H9 (cell line): ENCODE data around the gene YBX1. TPM values are rescaled to one million over a fixed set of nuclear protein-coding genes. Genes with fewer than 3 reads are reported as not detected.

Experiments used
- DNase-seq: peaks from one replicate; pipeline ENCODE4 v3.0.0-alpha.2; 2017
- H2AFZ ChIP-seq: one replicate; pipeline ENCODE4 v1.6.1; 2013; ENCODE audit warnings: mild to moderate bottlenecking, low read length, control low read depth, moderate library complexity
- H2AK5ac ChIP-seq: 2 replicates; pipeline ENCODE4 v1.6.1; 2013; ENCODE audit warnings: low read length, control low read depth, mixed read lengths; ENCODE audit not compliant: insufficient read length
- H2BK120ac ChIP-seq: one replicate; pipeline ENCODE4 v1.6.1; 2013; ENCODE audit warnings: low read depth, mild to moderate bottlenecking, low read length, control low read depth, inconsistent platforms; ENCODE audit not compliant: poor library complexity, severe bottlenecking
- H2BK12ac ChIP-seq: 2 replicates; pipeline ENCODE4 v1.6.1; 2013; ENCODE audit warnings: low read length, control low read depth, mixed read lengths, low read depth; ENCODE audit not compliant: insufficient read length
- H2BK15ac ChIP-seq: 2 replicates; pipeline ENCODE4 v1.6.1; 2013; ENCODE audit warnings: low read depth, low read length, control low read depth
- H2BK20ac ChIP-seq: one replicate; pipeline ENCODE4 v1.6.1; 2013; ENCODE audit warnings: low read depth, mild to moderate bottlenecking, low read length, control low read depth, inconsistent platforms; ENCODE audit not compliant: poor library complexity, severe bottlenecking
- H2BK5ac ChIP-seq: 2 replicates; pipeline ENCODE4 v1.6.1; 2013; ENCODE audit warnings: low read length, control low read depth, mixed read lengths; ENCODE audit not compliant: insufficient read length
- H3K14ac ChIP-seq: 2 replicates; pipeline ENCODE4 v1.6.1; 2013; ENCODE audit warnings: low read length, control low read depth; ENCODE audit not compliant: insufficient read depth
- H3K18ac ChIP-seq: 2 replicates; pipeline ENCODE4 v1.6.1; 2013; ENCODE audit warnings: low read depth, mild to moderate bottlenecking, mixed read lengths, low read length, control low read depth; ENCODE audit not compliant: insufficient read length
- H3K23ac ChIP-seq: 2 replicates; pipeline ENCODE4 v1.6.1; 2013; ENCODE audit warnings: low read length, control low read depth, mixed read lengths, low read depth; ENCODE audit not compliant: insufficient read length
- H3K23me2 ChIP-seq: 2 replicates; pipeline ENCODE4 v1.6.1; 2013; ENCODE audit warnings: low read depth, mild to moderate bottlenecking, mixed read lengths, low read length, control low read depth; ENCODE audit not compliant: insufficient read length, poor library complexity, severe bottlenecking
- H3K27ac ChIP-seq: 2 replicates; pipeline ENCODE4 v1.5.1; 2013; ENCODE audit warnings: low read length, control low read depth, mixed read lengths, low read depth; ENCODE audit not compliant: insufficient read length
- H3K27me3 ChIP-seq: 2 replicates; pipeline ENCODE4 v1.6.1; 2013; ENCODE audit warnings: low read length, control low read depth, inconsistent platforms; ENCODE audit not compliant: insufficient read depth
- H3K4ac ChIP-seq: 2 replicates; pipeline ENCODE4 v1.6.1; 2013; ENCODE audit warnings: low read depth, mild to moderate bottlenecking, control low read depth, inconsistent platforms, low read length, moderate library complexity
- H3K4me1 ChIP-seq: 2 replicates; pipeline ENCODE4 v1.6.1; 2013; ENCODE audit warnings: low read length, control low read depth, inconsistent platforms; ENCODE audit not compliant: insufficient read depth
- H3K4me2 ChIP-seq: 2 replicates; pipeline ENCODE4 v1.6.1; 2013; ENCODE audit warnings: low read length, control low read depth, mixed read lengths; ENCODE audit not compliant: insufficient read length, insufficient read depth
- H3K56ac ChIP-seq: 2 replicates; pipeline ENCODE4 v1.6.1; 2013; ENCODE audit warnings: low read depth, mild to moderate bottlenecking, mixed read lengths, low read length, control low read depth; ENCODE audit not compliant: insufficient read length
- H3K79me1 ChIP-seq: 2 replicates; pipeline ENCODE4 v1.6.1; 2013; ENCODE audit warnings: low read depth, mild to moderate bottlenecking, moderate library complexity, low read length, control low read depth, inconsistent platforms; ENCODE audit not compliant: insufficient read depth, poor library complexity, severe bottlenecking
- H3K79me2 ChIP-seq: 2 replicates; pipeline ENCODE4 v1.6.1; 2013; ENCODE audit warnings: low read length, control low read depth, inconsistent platforms; ENCODE audit not compliant: insufficient read depth
- H3K9ac ChIP-seq: 2 replicates; pipeline ENCODE4 v1.6.1; 2013; ENCODE audit warnings: low read length, control low read depth, mixed read lengths; ENCODE audit not compliant: insufficient read length; ENCODE audit errors: extremely low read depth
- H3K9me3 ChIP-seq: one replicate; pipeline ENCODE4 v1.6.1; 2013; ENCODE audit warnings: low read depth, low read length, inconsistent platforms; ENCODE audit not compliant: control insufficient read depth
- H3T11ph ChIP-seq: one replicate; pipeline ENCODE4 v1.6.1; 2013; ENCODE audit warnings: mild to moderate bottlenecking, low read length, control low read depth, inconsistent platforms
- H4K20me1 ChIP-seq: one replicate; pipeline ENCODE4 v1.6.1; 2013; ENCODE audit not compliant: control insufficient read depth, insufficient read length, insufficient read depth
- H4K5ac ChIP-seq: 2 replicates; pipeline ENCODE4 v1.6.1; 2013; ENCODE audit warnings: low read depth, mild to moderate bottlenecking, mixed read lengths, low read length, control low read depth; ENCODE audit not compliant: insufficient read length
- H4K8ac ChIP-seq: replicated peaks from 2 replicates; pipeline ENCODE4 v1.6.1; 2013; ENCODE audit warnings: low read length, control low read depth, mixed read lengths, low read depth; ENCODE audit not compliant: insufficient read length
- H4K91ac ChIP-seq: 2 replicates; pipeline ENCODE4 v1.6.1; 2013; ENCODE audit warnings: low read depth, mild to moderate bottlenecking, moderate library complexity, mixed read lengths, low read length, control low read depth; ENCODE audit not compliant: insufficient read length
- H3K27ac Mint-ChIP-seq, 3 experiments: 2 replicates in 2 of 3; 3 replicates in 1 of 3; pipeline ENCODE4 v1.8.0; 2020 to 2021; ENCODE audit warnings: mixed read lengths in 3 of 3, mild to moderate bottlenecking in 1 of 3, moderate library complexity in 1 of 3
- H3K27me3 Mint-ChIP-seq: 2 replicates; pipeline ENCODE4 v1.8.0; 2021; ENCODE audit warnings: low read depth, mild to moderate bottlenecking, moderate library complexity, mixed read lengths
- H3K36me3 Mint-ChIP-seq, 3 experiments: 2 replicates in 2 of 3; 3 replicates in 1 of 3; pipeline ENCODE4 v1.8.0; 2020 to 2021; ENCODE audit warnings: low read depth in 3 of 3, mixed read lengths in 3 of 3; ENCODE audit not compliant: insufficient read depth in 1 of 3
- H3K4me1 Mint-ChIP-seq, 2 experiments: 2 replicates each; pipeline ENCODE4 v1.8.0; 2020; ENCODE audit warnings: mixed read lengths in 2 of 2
- H3K4me3 Mint-ChIP-seq, 2 experiments: 2 replicates in 1 of 2; 3 replicates in 1 of 2; pipeline ENCODE4 v1.8.0; 2020 to 2021; ENCODE audit warnings: mild to moderate bottlenecking in 2 of 2, mixed read lengths in 2 of 2, moderate library complexity in 1 of 2
- H3K9me3 Mint-ChIP-seq, 2 experiments: 2 replicates in 1 of 2; 3 replicates in 1 of 2; pipeline ENCODE4 v1.8.0; 2020; ENCODE audit warnings: mild to moderate bottlenecking in 2 of 2, mixed read lengths in 2 of 2, moderate library complexity in 1 of 2
- CTCF ChIP-seq: fragments of 200-600 bp; sonication (generic); conservative IDR thresholded peaks from 3 replicates; pipeline ENCODE4 v1.8.0; 2021; ENCODE audit warnings: antibody characterized with exemption, mild to moderate bottlenecking
- WGBS: extraction: QIAGEN DNeasy Blood & Tissue Kit; methylation state at CpG from one replicate; pipeline ENCODE4 v1.1.7; 2013; ENCODE audit warnings: missing lambda C conversion rate, low lambda C conversion rate, mixed read lengths; ENCODE audit not compliant: insufficient read length; ENCODE audit errors: extremely low coverage; 5-methylcytosine and 5-hydroxymethylcytosine counted together
- total RNA-seq: library from RNA; stranded (reverse); gene quantifications from 2 replicates; pipeline ENCODE4 v1.2.1, GENCODE V29; 2021

Gene YBX1
- total RNA-seq, 1 experiment from 2014 or later, result 1,019 TPM

GRCh38 chr1:42752284-42752683, 70.1 kb downstream of the YBX1 start:
- Histone ChIP-seq H3K18ac (no peak overlapping the region), H3K79me1 (no peaks in the 10 kb centered on the region), H3K4me1 (no peaks in the 10 kb centered on the region), H3K9me3 (no peaks in the 10 kb centered on the region), H3K9ac (no peak overlapping the region), H4K91ac (no peak overlapping the region), H3K27ac (no peak overlapping the region), H3K27me3 (no peaks in the 10 kb centered on the region), H3T11ph (no peak overlapping the region), H3K79me2 (no peaks in the 10 kb centered on the region), H3K4ac (no peak overlapping the region), H4K8ac (no peak overlapping the region), H2BK120ac (no peak overlapping the region), H2BK20ac (no peak overlapping the region), H2BK12ac (no peak overlapping the region), H2AFZ (no peak overlapping the region), H3K14ac (no peak overlapping the region), H4K20me1 (no peaks in the 10 kb centered on the region), H3K56ac (no peak overlapping the region), H3K4me2 (no peak overlapping the region), H2AK5ac (no peak overlapping the region), H2BK15ac (no peak overlapping the region), H4K5ac (no peak overlapping the region), H2BK5ac (no peak overlapping the region), H3K23me2 (no peaks in the 10 kb centered on the region), H3K23ac (no peak overlapping the region)
- WGBS, result no CpG with 5 or more reads among the region's 6 CpGs
- Mint-ChIP-seq H3K27me3 (no peaks in the 10 kb centered on the region), H3K27ac (no peak overlapping the region), H3K4me1 (peaks cover 3% of the 10 kb centered on the region in 2 experiments; a peak in 3 of 4 replicates), H3K4me3 (no peak overlapping the region), H3K36me3 (peaks cover 69 to 86% (median 81%) of the 10 kb centered on the region in 3 experiments), H3K9me3 (peaks cover 15 to 18% of the 10 kb centered on the region in 2 experiments)
- no peak for TF ChIP-seq CTCF
- DNase-seq, result no peak
